Vagina (tissue), 2 donors: ENCODE measurements around the gene DNAJC25. TPM values are rescaled to one million over a fixed set of nuclear protein-coding genes. Genes with fewer than 3 reads are reported as not detected.
A peak's percentile ranks its signal among the peaks of the same experiment; 100 is the strongest.

Source experiments
- DNase-seq, 2 donors: peaks; one replicate each; pipeline ENCODE4 v3.0.0-alpha.2; 2017; ENCODE audit errors: extremely low spot score in 2 of 2
- H3K27ac ChIP-seq: fragments of 200-600 bp; sonication (generic); one replicate; pipeline ENCODE4 v1.5.1; 2019
- H3K27me3 ChIP-seq: fragments of 200-600 bp; sonication (generic); one replicate; pipeline ENCODE4 v1.5.1; 2019
- H3K36me3 ChIP-seq, 2 donors: fragments of 200-600 bp; sonication (generic); one replicate each; pipeline ENCODE4 v1.5.1; 2017 to 2019
- H3K4me1 ChIP-seq: fragments of 200-600 bp; sonication (generic); one replicate; pipeline ENCODE4 v1.5.1; 2019
- H3K4me3 ChIP-seq, 2 donors: fragments of 200-600 bp; sonication (generic); 1 replicate in 1 of 2; 2 replicates in 1 of 2; pipeline ENCODE4 v1.5.1; 2016 to 2019
- H3K9me3 ChIP-seq: fragments of 200-600 bp; sonication (generic); one replicate; pipeline ENCODE4 v1.5.1; 2019
- CTCF ChIP-seq, 3 experiments: fragments of 450-650 bp in 2 of 3; fragments of 200-600 bp in 1 of 3; sonication (generic) in 1 of 3; IDR thresholded peaks; one replicate each; pipeline ENCODE4 v1.5.1; 2017 to 2019; ENCODE audit warnings: antibody characterized with exemption in 3 of 3, mild to moderate bottlenecking in 2 of 3, moderate library complexity in 2 of 3
- POLR2A ChIP-seq, 2 donors: fragments of 450-650 bp; IDR thresholded peaks; one replicate each; pipeline ENCODE4 v1.6.1; 2017; ENCODE audit warnings: antibody characterized with exemption in 2 of 2, mild to moderate bottlenecking in 2 of 2, moderate library complexity in 2 of 2
- POLR2AphosphoS5 ChIP-seq, 2 donors: sonication (generic); formaldehyde crosslinking; IDR thresholded peaks; one replicate each; pipeline ENCODE4 v1.9.0; 2017; ENCODE audit warnings: antibody characterized with exemption in 2 of 2, mild to moderate bottlenecking in 2 of 2, low read depth in 1 of 2; ENCODE audit not compliant: insufficient read depth in 1 of 2
- intact Hi-C: fragments of 100-400 bp; cut with DNase I; formaldehyde crosslinking; loops from one replicate; pipeline ENCODE4 v1.15.1; 2023
- total RNA-seq: library from RNA; depleted of rRNA; stranded (reverse); fragments of >200 nt; gene quantifications from one replicate; pipeline ENCODE4 v1.2.3, GENCODE V29; 2016

Gene DNAJC25
- total RNA-seq, 1 donor from 2014 or later = 6.1 TPM

GRCh38 chr9:111644195-111644772 is 13.2 kb downstream of the DNAJC25 start:
- Histone ChIP-seq H3K27me3 (no peaks in the 10 kb centered on the region), H3K4me1 (no peaks in the 10 kb centered on the region), H3K36me3 (peaks cover 0 to 20% of the 10 kb centered on the region in 2 donors), H3K27ac (no peak overlapping the region), H3K9me3 (no peaks in the 10 kb centered on the region), H3K4me3 (no peak overlapping the region)
- TF ChIP-seq POLR2AphosphoS5 (IDR thresholded peaks at IDR 0.05; ENCODE audit: insufficient read depth in 1 of 2, low read depth in 1 of 2) (no peak), POLR2A (IDR thresholded peaks at IDR 0.05) (no peak), CTCF (IDR thresholded peaks at IDR 0.05) (no peak)
- intact Hi-C loops = no loop called here
- no peak for DNase-seq

GRCh38 chr9:111645806-111646205 is 14.7 kb downstream of the DNAJC25 start:
- H3K9me3 ChIP-seq = no peaks in the 10 kb centered on the region
- peaks cover 0 to 32% of the 10 kb centered on the region in 2 donors for H3K36me3 ChIP-seq
- no peaks in the 10 kb centered on the region for H3K27me3 ChIP-seq
- no peak overlapping the region for H3K27ac ChIP-seq
- TF ChIP-seq CTCF (IDR thresholded peaks at IDR 0.05) (no peak), POLR2A (IDR thresholded peaks at IDR 0.05) (no peak), POLR2AphosphoS5 (IDR thresholded peaks at IDR 0.05; ENCODE audit: insufficient read depth in 1 of 2, low read depth in 1 of 2) (no peak)
- intact Hi-C loops = no loop called here
- no peak for DNase-seq
- H3K4me1 ChIP-seq = no peaks in the 10 kb centered on the region
- no peak overlapping the region for H3K4me3 ChIP-seq

- H3K27ac ChIP-seq = no peak overlapping the region
- peaks cover 0 to 32% of the 10 kb centered on the region in 2 donors for H3K36me3 ChIP-seq
- DNase-seq = no peak
- no peaks in the 10 kb centered on the region for H3K9me3 ChIP-seq
- intact Hi-C loops = no loop called here
- H3K4me1 ChIP-seq = no peaks in the 10 kb centered on the region
- no peak for TF ChIP-seq CTCF (IDR thresholded peaks at IDR 0.05)
- TF ChIP-seq POLR2AphosphoS5 (IDR thresholded peaks at IDR 0.05; ENCODE audit: insufficient read depth in 1 of 2, low read depth in 1 of 2) = no peak
- TF ChIP-seq POLR2A (IDR thresholded peaks at IDR 0.05) = no peak
- no peak overlapping the region for H3K4me3 ChIP-seq
- no peaks in the 10 kb centered on the region for H3K27me3 ChIP-seq
Observed at GRCh38 chr9:111646417-111646816, 15.3 kb downstream of the DNAJC25 start.

- no peak for DNase-seq
- intact Hi-C loops = no loop called here
- no peaks in the 10 kb centered on the region for H3K27me3 ChIP-seq
- H3K9me3 ChIP-seq = no peaks in the 10 kb centered on the region
- H3K36me3 ChIP-seq = peaks cover 0 to 32% of the 10 kb centered on the region in 2 donors
- TF ChIP-seq POLR2AphosphoS5 (IDR thresholded peaks at IDR 0.05; ENCODE audit: insufficient read depth in 1 of 2, low read depth in 1 of 2) = no peak
- H3K4me1 ChIP-seq = no peaks in the 10 kb centered on the region
- no peak overlapping the region for H3K4me3 ChIP-seq
- H3K27ac ChIP-seq = peak overlapping the region; percentile 55
Observed at GRCh38 chr9:111648066-111648465, 16.9 kb downstream of the DNAJC25 start.

GRCh38 chr9:111649016-111649415 is 17.9 kb downstream of the DNAJC25 start:
- DNase-seq = no peak
- no peak overlapping the region for H3K27ac ChIP-seq
- H3K9me3 ChIP-seq = no peaks in the 10 kb centered on the region
- H3K4me3 ChIP-seq = no peak overlapping the region
- H3K27me3 ChIP-seq = no peaks in the 10 kb centered on the region
- TF ChIP-seq POLR2AphosphoS5 (IDR thresholded peaks at IDR 0.05; ENCODE audit: insufficient read depth in 1 of 2, low read depth in 1 of 2) (no peak), POLR2A (IDR thresholded peaks at IDR 0.05) (no peak), CTCF (IDR thresholded peaks at IDR 0.05) (no peak)
- intact Hi-C loops = no loop called here
- peaks cover 0 to 32% of the 10 kb centered on the region in 2 donors for H3K36me3 ChIP-seq
- no peaks in the 10 kb centered on the region for H3K4me1 ChIP-seq
